Hepatocyte (in vitro differentiated cells): ENCODE results near the gene UNC119.

Experiments
- EZH2 ChIP-seq: fragments of 200-600 bp; sonication (generic); IDR thresholded peaks from 2 replicates; pipeline ENCODE4 v1.6.1; 2016; ENCODE audit warnings: antibody characterized with exemption, mild to moderate bottlenecking, borderline replicate concordance
- TF ChIP-seq, protein P1 (sequence below): fragments of 200-600 bp; sonication (generic); IDR thresholded peaks from 2 replicates; pipeline ENCODE4 v1.5.1; 2016; ENCODE audit warnings: antibody characterized with exemption, mild to moderate bottlenecking; ENCODE audit not compliant: poor library complexity

DNA sequence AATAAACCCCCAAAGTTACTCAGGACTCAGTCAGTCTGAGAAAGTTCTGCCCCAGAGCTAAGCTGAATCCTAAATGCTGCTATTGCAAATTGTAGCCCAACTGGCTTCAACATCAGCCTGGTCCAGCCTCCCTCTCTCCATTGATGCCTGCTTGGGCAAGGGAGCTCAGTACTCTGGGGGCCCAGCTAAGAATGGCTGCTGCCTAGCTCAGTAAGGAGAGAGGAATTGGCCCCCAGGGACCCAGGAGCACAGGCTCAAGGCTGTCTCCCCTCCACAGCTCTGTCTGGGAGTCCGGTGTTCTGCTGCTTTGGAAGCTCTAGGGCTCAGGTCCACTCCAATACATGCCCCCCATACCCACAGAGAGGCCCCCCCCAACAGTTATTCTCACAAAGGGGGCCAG is 1.6 kb downstream of the UNC119 start:
- TF ChIP-seq, protein P1, sequence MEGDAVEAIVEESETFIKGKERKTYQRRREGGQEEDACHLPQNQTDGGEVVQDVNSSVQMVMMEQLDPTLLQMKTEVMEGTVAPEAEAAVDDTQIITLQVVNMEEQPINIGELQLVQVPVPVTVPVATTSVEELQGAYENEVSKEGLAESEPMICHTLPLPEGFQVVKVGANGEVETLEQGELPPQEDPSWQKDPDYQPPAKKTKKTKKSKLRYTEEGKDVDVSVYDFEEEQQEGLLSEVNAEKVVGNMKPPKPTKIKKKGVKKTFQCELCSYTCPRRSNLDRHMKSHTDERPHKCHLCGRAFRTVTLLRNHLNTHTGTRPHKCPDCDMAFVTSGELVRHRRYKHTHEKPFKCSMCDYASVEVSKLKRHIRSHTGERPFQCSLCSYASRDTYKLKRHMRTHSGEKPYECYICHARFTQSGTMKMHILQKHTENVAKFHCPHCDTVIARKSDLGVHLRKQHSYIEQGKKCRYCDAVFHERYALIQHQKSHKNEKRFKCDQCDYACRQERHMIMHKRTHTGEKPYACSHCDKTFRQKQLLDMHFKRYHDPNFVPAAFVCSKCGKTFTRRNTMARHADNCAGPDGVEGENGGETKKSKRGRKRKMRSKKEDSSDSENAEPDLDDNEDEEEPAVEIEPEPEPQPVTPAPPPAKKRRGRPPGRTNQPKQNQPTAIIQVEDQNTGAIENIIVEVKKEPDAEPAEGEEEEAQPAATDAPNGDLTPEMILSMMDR: no peak
- TF ChIP-seq EZH2: no peak
